Ramos (cell line): ENCODE measurements around the gene TBL2.

Experiments used
- in situ Hi-C: fragments of 300-500 bp; cut with MboI; formaldehyde crosslinking; loops from one replicate; pipeline ENCODE4 v1.14.3; 2022; ENCODE audit warnings: low sequenced_read_pairs; ENCODE audit not compliant: unreplicated experiment

Gene TBL2

GRCh38 chr7:73578342-73579128 is at the start of gene TBL2:
Gene TBL2 (minus strand): TSS chr7:73578579. CDS start chr7:73578549, 30 bp downstream.
- in situ Hi-C loops: no loop called here

GRCh38 chr7:73626814-73627213 is 48.4 kb upstream of the TBL2 start:
- in situ Hi-C loops: no loop called here

- in situ Hi-C loops: no loop called here
These were observed 46.9 kb upstream of the TBL2 start for GRCh38 chr7:73625276-73625675.

GRCh38 chr7:73624669-73625001 is 46.3 kb upstream of the TBL2 start:
- in situ Hi-C loops: no loop called here

GRCh38 chr7:73623798-73624668 is 45.7 kb upstream of the TBL2 start, which contains the start of gene MLXIPL:
Gene MLXIPL (minus strand): TSS chr7:73624522. CDS start chr7:73624492, 30 bp downstream.
- in situ Hi-C loops: no loop called here

GRCh38 chr7:73622909-73623797 is 44.8 kb upstream of the TBL2 start:
- in situ Hi-C loops: no loop called here

GRCh38 chr7:73622527-73622908 is 44.1 kb upstream of the TBL2 start:
- in situ Hi-C loops: no loop called here

- in situ Hi-C loops: no loop called here
These were observed 43.0 kb upstream of the TBL2 start for GRCh38 chr7:73621168-73622063.

GRCh38 chr7:73619394-73619793 is 41.0 kb upstream of the TBL2 start:
- in situ Hi-C loops: loop anchor here (10.0 kb wide), 1 partner anchor 235 kb away; no protein-coding TSS in a partner anchor

- in situ Hi-C loops: loop anchor here (10.0 kb wide), 1 partner anchor 236 kb away; no protein-coding TSS in a partner anchor
These were observed 40.2 kb upstream of the TBL2 start for GRCh38 chr7:73618538-73618937.

- in situ Hi-C loops: loop anchor here (10.0 kb wide), 1 partner anchor 237 kb away; no protein-coding TSS in a partner anchor
These were observed 39.1 kb upstream of the TBL2 start for GRCh38 chr7:73617520-73617919.

GRCh38 chr7:73615886-73616285 is 37.5 kb upstream of the TBL2 start:
- in situ Hi-C loops: loop anchor here (10.0 kb wide), 1 partner anchor 239 kb away; no protein-coding TSS in a partner anchor

- in situ Hi-C loops: loop anchor here (10.0 kb wide), 1 partner anchor 240 kb away; no protein-coding TSS in a partner anchor
These were observed 36.6 kb upstream of the TBL2 start for GRCh38 chr7:73614937-73615336.

GRCh38 chr7:73613954-73614735 is 35.8 kb upstream of the TBL2 start:
- in situ Hi-C loops: loop anchor here (10.0 kb wide), 1 partner anchor 241 kb away; no protein-coding TSS in a partner anchor

GRCh38 chr7:73612598-73613269 is 34.4 kb upstream of the TBL2 start:
- in situ Hi-C loops: loop anchor here (10.0 kb wide), 1 partner anchor 242 kb away; no protein-coding TSS in a partner anchor

- in situ Hi-C loops: loop anchor here (10.0 kb wide), 1 partner anchor 244 kb away; no protein-coding TSS in a partner anchor
These were observed 32.7 kb upstream of the TBL2 start for GRCh38 chr7:73611017-73611555.

- in situ Hi-C loops: loop anchor here (10.0 kb wide), 1 partner anchor 245 kb away; no protein-coding TSS in a partner anchor
These were observed 31.7 kb upstream of the TBL2 start for GRCh38 chr7:73610105-73610504.
